OCI-LY7 (cell line): ENCODE measurements around the gene SLC6A18.

Source experiments
- EZH2phosphoT487 ChIP-seq: fragments of 200-600 bp; sonication (generic); IDR thresholded peaks from 2 replicates; pipeline ENCODE4 v1.6.1; 2018; ENCODE audit warnings: low read depth, borderline replicate concordance, mild to moderate bottlenecking, mixed run types, antibody characterized with exemption, low read length, moderate library complexity, mixed read lengths
- TF ChIP-seq, protein P1 (sequence below): fragments of 200-600 bp; sonication (generic); conservative IDR thresholded peaks from 2 replicates; pipeline ENCODE4 v1.5.1; 2014; ENCODE audit warnings: mild to moderate bottlenecking, antibody characterized with exemption, low read length, moderate library complexity, mixed read lengths

DNA sequence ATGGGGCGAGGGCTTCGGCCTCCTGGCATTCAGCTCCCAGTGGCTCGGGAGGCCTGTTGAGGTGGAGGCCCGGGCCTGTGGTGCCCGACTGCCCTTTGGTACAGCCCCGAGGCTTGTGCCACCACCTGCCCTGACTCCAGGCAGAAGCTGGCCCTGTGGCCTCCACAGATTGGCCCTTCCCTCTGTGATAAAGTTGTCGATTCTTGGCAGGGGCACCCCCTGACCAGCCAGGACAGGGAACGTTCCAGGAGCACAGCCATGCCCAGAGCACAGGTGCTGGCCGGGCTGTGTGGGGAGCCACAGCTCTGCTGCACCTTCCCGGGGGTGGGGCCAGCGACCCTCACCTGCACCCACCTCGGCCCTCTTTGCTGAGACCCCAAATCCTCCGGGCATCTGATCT lies 32.7 kb downstream of the SLC6A18 start:
- TF ChIP-seq, protein P1, sequence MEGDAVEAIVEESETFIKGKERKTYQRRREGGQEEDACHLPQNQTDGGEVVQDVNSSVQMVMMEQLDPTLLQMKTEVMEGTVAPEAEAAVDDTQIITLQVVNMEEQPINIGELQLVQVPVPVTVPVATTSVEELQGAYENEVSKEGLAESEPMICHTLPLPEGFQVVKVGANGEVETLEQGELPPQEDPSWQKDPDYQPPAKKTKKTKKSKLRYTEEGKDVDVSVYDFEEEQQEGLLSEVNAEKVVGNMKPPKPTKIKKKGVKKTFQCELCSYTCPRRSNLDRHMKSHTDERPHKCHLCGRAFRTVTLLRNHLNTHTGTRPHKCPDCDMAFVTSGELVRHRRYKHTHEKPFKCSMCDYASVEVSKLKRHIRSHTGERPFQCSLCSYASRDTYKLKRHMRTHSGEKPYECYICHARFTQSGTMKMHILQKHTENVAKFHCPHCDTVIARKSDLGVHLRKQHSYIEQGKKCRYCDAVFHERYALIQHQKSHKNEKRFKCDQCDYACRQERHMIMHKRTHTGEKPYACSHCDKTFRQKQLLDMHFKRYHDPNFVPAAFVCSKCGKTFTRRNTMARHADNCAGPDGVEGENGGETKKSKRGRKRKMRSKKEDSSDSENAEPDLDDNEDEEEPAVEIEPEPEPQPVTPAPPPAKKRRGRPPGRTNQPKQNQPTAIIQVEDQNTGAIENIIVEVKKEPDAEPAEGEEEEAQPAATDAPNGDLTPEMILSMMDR = no peak
- no peak for TF ChIP-seq EZH2phosphoT487
